Measurements from ENCODE around the gene ITGB1BP2. TPM values are rescaled to one million over a fixed set of nuclear protein-coding genes. Genes with fewer than 3 reads are reported as not detected.
"Not testable (repeated sequence)": the region's sequence is repeated elsewhere in the genome, so short reads cannot be mapped to it uniquely, and the experiment has no call there.

The ITGB1BP2 gene
- total RNA-seq, 1 donor from 2014 or later: 1.7 TPM

- Histone ChIP-seq H3K27me3 (no peaks in the 10 kb centered on the region), H3K36me3 (peaks cover 5 to 55% of the 10 kb centered on the region in 2 donors), H3K4me1 (no peaks in the 10 kb centered on the region), H3K27ac (no peak overlapping the region), H3K9me3 (no peaks in the 10 kb centered on the region), H3K4me3 (no peak overlapping the region)
- intact Hi-C loops (cut with DNase I): no loop called here
- no peak for DNase-seq (ENCODE audit: extremely low spot score in 2 of 2)
- TF ChIP-seq POLR2AphosphoS5 (IDR thresholded peaks at IDR 0.05; ENCODE audit: insufficient read depth in 1 of 2, low read depth in 1 of 2) (no peak), POLR2A (IDR thresholded peaks at IDR 0.05) (no peak), CTCF (IDR thresholded peaks at IDR 0.05) (no peak)
Measured at GRCh38 chrX:71292669-71293365, 8.7 kb upstream of the ITGB1BP2 start.

- intact Hi-C loops (cut with DNase I): no loop called here
- H3K27ac ChIP-seq: no peak overlapping the region
- peaks cover 5 to 67% of the 10 kb centered on the region in 2 donors for H3K36me3 ChIP-seq
- H3K27me3 ChIP-seq: no peaks in the 10 kb centered on the region
- H3K9me3 ChIP-seq: no peaks in the 10 kb centered on the region
- H3K4me1 ChIP-seq: no peaks in the 10 kb centered on the region
- TF ChIP-seq CTCF (IDR thresholded peaks at IDR 0.05) (no peak), POLR2AphosphoS5 (IDR thresholded peaks at IDR 0.05; ENCODE audit: insufficient read depth in 1 of 2, low read depth in 1 of 2) (no peak), POLR2A (IDR thresholded peaks at IDR 0.05) (no peak)
- H3K4me3 ChIP-seq: no peak overlapping the region
- DNase-seq (ENCODE audit: extremely low spot score in 2 of 2): no peak
Measured at GRCh38 chrX:71296806-71297205, 4.7 kb upstream of the ITGB1BP2 start.

- no peak for TF ChIP-seq POLR2AphosphoS5 (IDR thresholded peaks at IDR 0.05; ENCODE audit: insufficient read depth in 1 of 2, low read depth in 1 of 2)
- TF ChIP-seq CTCF (IDR thresholded peaks at IDR 0.05): no peak
- no peak for TF ChIP-seq POLR2A (IDR thresholded peaks at IDR 0.05)
- intact Hi-C loops (cut with DNase I): no loop called here
- no peaks in the 10 kb centered on the region for H3K9me3 ChIP-seq
- H3K27ac ChIP-seq: no peak overlapping the region
- peaks cover 5 to 66% of the 10 kb centered on the region in 2 donors for H3K36me3 ChIP-seq
- no peaks in the 10 kb centered on the region for H3K4me1 ChIP-seq
- H3K27me3 ChIP-seq: no peaks in the 10 kb centered on the region
- DNase-seq (ENCODE audit: extremely low spot score in 2 of 2): no peak
- H3K4me3 ChIP-seq: no peak overlapping the region
Measured at GRCh38 chrX:71298119-71298518, 3.4 kb upstream of the ITGB1BP2 start.

GRCh38 chrX:71300064-71300463 lies 1.5 kb upstream of the ITGB1BP2 start:
- H3K27ac ChIP-seq; intact Hi-C loops (cut with DNase I); H3K27me3 ChIP-seq; H3K9me3 ChIP-seq; DNase-seq (ENCODE audit: extremely low spot score in 2 of 2); H3K4me1 ChIP-seq; H3K4me3 ChIP-seq: not testable (repeated sequence)
- peaks cover 0 to 46% of the 10 kb centered on the region in 2 donors for H3K36me3 ChIP-seq

- H3K27me3 ChIP-seq; H3K4me1 ChIP-seq; H3K9me3 ChIP-seq; H3K4me3 ChIP-seq; intact Hi-C loops (cut with DNase I); DNase-seq (ENCODE audit: extremely low spot score in 2 of 2); H3K27ac ChIP-seq: not testable (repeated sequence)
- H3K36me3 ChIP-seq: peaks cover 0 to 44% of the 10 kb centered on the region in 2 donors
Measured at GRCh38 chrX:71300495-71300894, 1.1 kb upstream of the ITGB1BP2 start.

GRCh38 chrX:71302461-71303213 lies 1.1 kb downstream of the ITGB1BP2 start:
- no peaks in the 10 kb centered on the region for H3K4me1 ChIP-seq
- intact Hi-C loops (cut with DNase I): no loop called here
- no peaks in the 10 kb centered on the region for H3K9me3 ChIP-seq
- H3K36me3 ChIP-seq: peaks cover 0 to 24% of the 10 kb centered on the region in 2 donors
- no peak overlapping the region for H3K4me3 ChIP-seq
- H3K27ac ChIP-seq: no peak overlapping the region
- no peak for TF ChIP-seq POLR2A (IDR thresholded peaks at IDR 0.05)
- no peak for TF ChIP-seq POLR2AphosphoS5 (IDR thresholded peaks at IDR 0.05; ENCODE audit: insufficient read depth in 1 of 2, low read depth in 1 of 2)
- no peak for TF ChIP-seq CTCF (IDR thresholded peaks at IDR 0.05)
- no peaks in the 10 kb centered on the region for H3K27me3 ChIP-seq
- DNase-seq (ENCODE audit: extremely low spot score in 2 of 2): no peak

Data from vagina (tissue), 2 donors.